C4-2B (cell line): ENCODE measurements around the gene FUS.

Experiments used
- ZFX ChIP-seq: fragments of 450-650 bp; IDR thresholded peaks from 2 replicates; pipeline ENCODE4 v1.6.1; 2017
- TF ChIP-seq, protein P1 (sequence below): fragments of 450-650 bp; conservative IDR thresholded peaks from 2 replicates; pipeline ENCODE4 v1.5.1; 2017; ENCODE audit warnings: mild to moderate bottlenecking

DNA sequence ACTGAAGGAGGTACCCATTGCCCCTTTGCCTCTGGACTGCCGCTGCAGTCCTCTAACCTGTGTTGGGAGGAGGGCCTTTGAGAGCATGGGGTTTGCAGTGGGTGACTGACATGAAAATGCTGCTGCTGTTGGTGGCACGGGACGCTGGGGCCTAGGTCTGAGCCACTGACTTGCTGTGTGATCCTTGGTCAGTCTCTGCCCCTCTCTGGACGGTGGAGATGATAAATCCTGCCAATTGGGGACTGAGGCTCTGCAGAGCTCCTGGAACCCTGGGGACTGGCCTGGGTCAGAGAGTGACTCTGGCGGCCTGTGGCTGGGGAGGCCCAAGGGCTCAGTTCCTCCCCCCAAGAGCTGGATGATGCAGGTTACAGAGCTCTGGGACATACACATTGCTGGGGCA, 43.1 kb downstream of the FUS start:
- TF ChIP-seq, protein P1, sequence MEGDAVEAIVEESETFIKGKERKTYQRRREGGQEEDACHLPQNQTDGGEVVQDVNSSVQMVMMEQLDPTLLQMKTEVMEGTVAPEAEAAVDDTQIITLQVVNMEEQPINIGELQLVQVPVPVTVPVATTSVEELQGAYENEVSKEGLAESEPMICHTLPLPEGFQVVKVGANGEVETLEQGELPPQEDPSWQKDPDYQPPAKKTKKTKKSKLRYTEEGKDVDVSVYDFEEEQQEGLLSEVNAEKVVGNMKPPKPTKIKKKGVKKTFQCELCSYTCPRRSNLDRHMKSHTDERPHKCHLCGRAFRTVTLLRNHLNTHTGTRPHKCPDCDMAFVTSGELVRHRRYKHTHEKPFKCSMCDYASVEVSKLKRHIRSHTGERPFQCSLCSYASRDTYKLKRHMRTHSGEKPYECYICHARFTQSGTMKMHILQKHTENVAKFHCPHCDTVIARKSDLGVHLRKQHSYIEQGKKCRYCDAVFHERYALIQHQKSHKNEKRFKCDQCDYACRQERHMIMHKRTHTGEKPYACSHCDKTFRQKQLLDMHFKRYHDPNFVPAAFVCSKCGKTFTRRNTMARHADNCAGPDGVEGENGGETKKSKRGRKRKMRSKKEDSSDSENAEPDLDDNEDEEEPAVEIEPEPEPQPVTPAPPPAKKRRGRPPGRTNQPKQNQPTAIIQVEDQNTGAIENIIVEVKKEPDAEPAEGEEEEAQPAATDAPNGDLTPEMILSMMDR, result no peak
- no peak for TF ChIP-seq ZFX
